HepG2 (cell line): ENCODE results near the gene EEF1AKMT3. TPM values are rescaled to one million over a fixed set of nuclear protein-coding genes. Genes with fewer than 3 reads are reported as not detected.
A peak's percentile ranks its signal among the peaks of the same experiment; 100 is the strongest.

Experiments used
- HNF4A ChIP-seq: sonication (generic); formaldehyde crosslinking; IDR thresholded peaks from 2 replicates; pipeline ENCODE4 v1.4.0; 2020; ENCODE audit warnings: missing genetic modification reagents
- KDM5B ChIP-seq: sonication (generic); formaldehyde crosslinking; IDR thresholded peaks from 2 replicates; pipeline ENCODE4 v1.4.0; 2020; ENCODE audit warnings: missing genetic modification reagents, mild to moderate bottlenecking, borderline replicate concordance
- MXD1 ChIP-seq: sonication (generic); formaldehyde crosslinking; IDR thresholded peaks from 2 replicates; pipeline ENCODE4 v1.4.0; 2020; ENCODE audit warnings: mild to moderate bottlenecking, missing genetic modification reagents
- MXD3 ChIP-seq: IDR thresholded peaks from 2 replicates; pipeline ENCODE4 v1.6.1; 2016; ENCODE audit warnings: mild to moderate bottlenecking, missing biosample characterization, missing genetic modification reagents
- RXRB ChIP-seq: IDR thresholded peaks from 2 replicates; pipeline ENCODE4 v1.6.1; 2016; ENCODE audit warnings: borderline replicate concordance, missing genetic modification reagents, missing compliant biosample characterization
- ZFP91 ChIP-seq: sonication (generic); formaldehyde crosslinking; IDR thresholded peaks from 2 replicates; pipeline ENCODE4 v1.9.0; 2022; ENCODE audit warnings: missing genetic modification reagents, mild to moderate bottlenecking, borderline replicate concordance
- ZFY ChIP-seq: sonication (generic); formaldehyde crosslinking; IDR thresholded peaks from 2 replicates; pipeline ENCODE4 v1.4.0; 2020; ENCODE audit warnings: missing genetic modification reagents
- ZNF207 ChIP-seq: fragments of 450-650 bp; IDR thresholded peaks from 2 replicates; pipeline ENCODE4 v1.6.1; 2016; ENCODE audit warnings: antibody characterized with exemption, borderline replicate concordance
- ZSCAN9 ChIP-seq: IDR thresholded peaks from 2 replicates; pipeline ENCODE4 v1.6.1; 2016; ENCODE audit warnings: borderline replicate concordance
- polyA plus RNA-seq, 8 experiments: library from polyadenylated mRNA; depleted of rRNA in 3 of 8; stranded (reverse) in 7 of 8; unstranded in 1 of 8; fragments of >200 nt; fragmentation: Illumina TruSeq in 4 of 8; extraction: Trizol in 4 of 8; gene quantifications; 2 replicates each; pipeline versions ENCODE4 v1.2.1 to v1.2.3, GENCODE V29; 2011 to 2016; ENCODE audit warnings: low read depth in 4 of 8, missing spikeins in 1 of 8, mixed read lengths in 1 of 8; ENCODE audit not compliant: insufficient read depth in 1 of 8
- total RNA-seq, 5 experiments: library from RNA; depleted of rRNA; stranded (reverse); fragments of >200 nt; fragmentation: Illumina TruSeq; extraction: Trizol; gene quantifications; 2 replicates each; pipeline ENCODE4 v1.2.3, GENCODE V29; 2016; ENCODE audit warnings: low read depth in 1 of 5
- TF ChIP-seq, protein P1 (sequence below): sonication (generic); formaldehyde crosslinking; IDR thresholded peaks from one replicate; pipeline ENCODE4 v1.5.1; 2020; ENCODE audit warnings: mild to moderate bottlenecking, missing genetic modification reagents; ENCODE audit errors: not compliant biosample characterization
- TF ChIP-seq, protein P2 (sequence below): sonication (generic); formaldehyde crosslinking; IDR thresholded peaks from 2 replicates; pipeline ENCODE4 v1.8.0; 2022; ENCODE audit warnings: missing genetic modification reagents, low read depth, mild to moderate bottlenecking, borderline replicate concordance
- TF ChIP-seq, protein P3 (sequence below): sonication (generic); formaldehyde crosslinking; IDR thresholded peaks from 2 replicates; pipeline ENCODE4 v1.4.0; 2020; ENCODE audit warnings: missing genetic modification reagents, borderline replicate concordance

EEF1AKMT3 gene
- total and polyA plus RNA-seq, 2 of the 13 experiments (the other 11 are each of a cell fraction or from before 2014, with no cell fraction given) = 4.7 to 11.4 TPM

DNA sequence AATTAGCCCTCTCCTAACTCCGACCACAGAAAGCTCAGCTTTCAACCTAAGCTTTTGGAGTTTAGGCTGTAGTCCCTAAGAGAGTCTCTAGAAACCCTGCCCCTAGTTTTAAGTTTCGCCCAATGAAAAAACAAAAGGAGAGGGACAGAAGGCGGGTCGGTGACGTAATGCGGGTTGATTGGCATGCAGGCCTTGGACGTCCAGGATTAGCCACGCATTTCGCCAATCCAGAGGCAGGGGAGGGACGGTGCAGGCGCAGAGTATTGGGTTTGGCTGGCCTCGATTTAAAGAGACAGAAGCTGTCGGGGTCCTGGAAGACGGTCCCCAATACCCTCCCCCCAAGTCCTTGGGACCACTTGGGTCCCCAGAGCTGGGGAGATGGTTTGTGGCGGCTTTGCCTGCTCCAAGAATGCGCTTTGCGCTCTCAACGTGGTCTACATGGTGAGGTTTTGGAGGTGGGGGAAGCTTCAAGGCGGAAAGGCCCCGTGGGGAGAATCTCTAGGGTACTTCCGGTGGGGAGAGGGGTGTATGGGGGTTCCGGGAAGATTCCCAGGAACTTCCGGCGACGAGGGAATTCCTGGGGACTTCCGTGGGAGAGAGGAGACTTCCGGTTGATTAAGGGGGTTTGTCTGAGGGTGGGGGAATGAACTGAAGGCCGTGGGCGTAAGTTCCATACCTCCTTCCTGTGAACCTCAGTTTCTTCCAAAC, 27.5 kb upstream of the EEF1AKMT3 start, which contains the start of gene TSPAN31 (continued):
- TF ChIP-seq HNF4A (CRISPR knock-in tag) (no peak), RXRB (CRISPR knock-in tag) (no peak), MXD3 (CRISPR knock-in tag) (no peak), KDM5B (CRISPR knock-in tag) (peak; percentile 61; the same call in 1 of the 2 replicates), ZNF207 (no peak), ZSCAN9 (CRISPR knock-in tag) (no peak), ZFY (CRISPR knock-in tag) (peak; percentile 64; the same call in 1 of the 2 replicates), ZFP91 (peak; percentile 100), MXD1 (CRISPR knock-in tag) (no peak)
- TF ChIP-seq, protein P1, sequence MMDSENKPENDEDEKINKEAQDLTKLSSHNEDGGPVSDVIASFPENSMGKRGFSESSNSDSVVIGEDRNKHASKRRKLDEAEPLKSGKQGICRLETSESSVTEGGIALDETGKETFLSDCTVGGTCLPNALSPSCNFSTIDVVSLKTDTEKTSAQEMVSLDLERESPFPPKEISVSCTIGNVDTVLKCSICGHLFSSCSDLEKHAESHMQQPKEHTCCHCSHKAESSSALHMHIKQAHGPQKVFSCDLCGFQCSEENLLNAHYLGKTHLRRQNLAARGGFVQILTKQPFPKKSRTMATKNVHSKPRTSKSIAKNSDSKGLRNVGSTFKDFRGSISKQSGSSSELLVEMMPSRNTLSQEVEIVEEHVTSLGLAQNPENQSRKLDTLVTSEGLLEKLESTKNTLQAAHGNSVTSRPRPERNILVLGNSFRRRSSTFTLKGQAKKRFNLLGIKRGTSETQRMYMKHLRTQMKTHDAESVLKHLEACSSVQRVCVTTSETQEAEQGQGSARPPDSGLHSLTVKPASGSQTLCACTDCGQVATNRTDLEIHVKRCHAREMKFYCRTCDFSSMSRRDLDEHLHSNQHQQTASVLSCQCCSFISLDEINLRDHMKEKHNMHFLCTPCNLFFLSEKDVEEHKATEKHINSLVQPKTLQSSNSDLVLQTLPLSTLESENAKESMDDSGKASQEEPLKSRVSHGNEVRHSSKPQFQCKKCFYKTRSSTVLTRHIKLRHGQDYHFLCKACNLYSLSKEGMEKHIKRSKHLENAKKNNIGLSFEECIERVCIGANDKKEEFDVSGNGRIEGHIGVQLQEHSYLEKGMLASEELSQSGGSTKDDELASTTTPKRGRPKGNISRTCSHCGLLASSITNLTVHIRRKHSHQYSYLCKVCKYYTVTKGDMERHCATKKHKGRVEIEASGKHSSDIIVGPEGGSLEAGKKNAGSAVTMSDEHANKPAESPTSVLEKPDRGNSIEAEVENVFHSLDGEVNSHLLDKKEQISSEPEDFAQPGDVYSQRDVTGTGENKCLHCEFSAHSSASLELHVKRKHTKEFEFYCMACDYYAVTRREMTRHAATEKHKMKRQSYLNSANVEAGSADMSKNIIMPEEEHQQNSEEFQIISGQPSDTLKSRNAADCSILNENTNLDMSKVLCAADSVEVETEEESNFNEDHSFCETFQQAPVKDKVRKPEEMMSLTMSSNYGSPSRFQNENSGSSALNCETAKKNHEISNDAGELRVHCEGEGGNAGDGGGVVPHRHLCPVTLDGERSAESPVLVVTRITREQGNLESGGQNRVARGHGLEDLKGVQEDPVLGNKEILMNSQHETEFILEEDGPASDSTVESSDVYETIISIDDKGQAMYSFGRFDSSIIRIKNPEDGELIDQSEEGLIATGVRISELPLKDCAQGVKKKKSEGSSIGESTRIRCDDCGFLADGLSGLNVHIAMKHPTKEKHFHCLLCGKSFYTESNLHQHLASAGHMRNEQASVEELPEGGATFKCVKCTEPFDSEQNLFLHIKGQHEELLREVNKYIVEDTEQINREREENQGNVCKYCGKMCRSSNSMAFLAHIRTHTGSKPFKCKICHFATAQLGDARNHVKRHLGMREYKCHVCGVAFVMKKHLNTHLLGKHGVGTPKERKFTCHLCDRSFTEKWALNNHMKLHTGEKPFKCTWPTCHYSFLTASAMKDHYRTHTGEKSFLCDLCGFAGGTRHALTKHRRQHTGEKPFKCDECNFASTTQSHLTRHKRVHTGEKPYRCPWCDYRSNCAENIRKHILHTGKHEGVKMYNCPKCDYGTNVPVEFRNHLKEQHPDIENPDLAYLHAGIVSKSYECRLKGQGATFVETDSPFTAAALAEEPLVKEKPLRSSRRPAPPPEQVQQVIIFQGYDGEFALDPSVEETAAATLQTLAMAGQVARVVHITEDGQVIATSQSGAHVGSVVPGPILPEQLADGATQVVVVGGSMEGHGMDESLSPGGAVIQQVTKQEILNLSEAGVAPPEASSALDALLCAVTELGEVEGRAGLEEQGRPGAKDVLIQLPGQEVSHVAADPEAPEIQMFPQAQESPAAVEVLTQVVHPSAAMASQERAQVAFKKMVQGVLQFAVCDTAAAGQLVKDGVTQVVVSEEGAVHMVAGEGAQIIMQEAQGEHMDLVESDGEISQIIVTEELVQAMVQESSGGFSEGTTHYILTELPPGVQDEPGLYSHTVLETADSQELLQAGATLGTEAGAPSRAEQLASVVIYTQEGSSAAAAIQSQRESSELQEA (CRISPR knock-in tag) = no peak
- TF ChIP-seq, protein P2, sequence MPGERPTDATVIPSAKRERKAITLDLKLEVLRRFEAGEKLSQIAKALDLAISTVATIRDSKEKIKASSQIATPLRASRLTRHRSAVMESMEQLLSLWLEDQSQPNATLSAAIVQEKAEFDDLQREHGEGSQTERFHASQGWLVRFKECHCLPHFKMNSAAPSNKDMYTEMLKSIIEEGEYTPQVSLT (CRISPR knock-in tag) = no peak
- TF ChIP-seq, protein P3, sequence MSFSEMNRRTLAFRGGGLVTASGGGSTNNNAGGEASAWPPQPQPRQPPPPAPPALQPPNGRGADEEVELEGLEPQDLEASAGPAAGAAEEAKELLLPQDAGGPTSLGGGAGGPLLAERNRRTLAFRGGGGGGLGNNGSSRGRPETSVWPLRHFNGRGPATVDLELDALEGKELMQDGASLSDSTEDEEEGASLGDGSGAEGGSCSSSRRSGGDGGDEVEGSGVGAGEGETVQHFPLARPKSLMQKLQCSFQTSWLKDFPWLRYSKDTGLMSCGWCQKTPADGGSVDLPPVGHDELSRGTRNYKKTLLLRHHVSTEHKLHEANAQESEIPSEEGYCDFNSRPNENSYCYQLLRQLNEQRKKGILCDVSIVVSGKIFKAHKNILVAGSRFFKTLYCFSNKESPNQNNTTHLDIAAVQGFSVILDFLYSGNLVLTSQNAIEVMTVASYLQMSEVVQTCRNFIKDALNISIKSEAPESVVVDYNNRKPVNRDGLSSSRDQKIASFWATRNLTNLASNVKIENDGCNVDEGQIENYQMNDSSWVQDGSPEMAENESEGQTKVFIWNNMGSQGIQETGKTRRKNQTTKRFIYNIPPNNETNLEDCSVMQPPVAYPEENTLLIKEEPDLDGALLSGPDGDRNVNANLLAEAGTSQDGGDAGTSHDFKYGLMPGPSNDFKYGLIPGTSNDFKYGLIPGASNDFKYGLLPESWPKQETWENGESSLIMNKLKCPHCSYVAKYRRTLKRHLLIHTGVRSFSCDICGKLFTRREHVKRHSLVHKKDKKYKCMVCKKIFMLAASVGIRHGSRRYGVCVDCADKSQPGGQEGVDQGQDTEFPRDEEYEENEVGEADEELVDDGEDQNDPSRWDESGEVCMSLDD (CRISPR knock-in tag) = no peak
